ENCODE measurements around the gene FAM47E. TPM values are rescaled to one million over a fixed set of nuclear protein-coding genes. Genes with fewer than 3 reads are reported as not detected.

The FAM47E gene
- total RNA-seq, 1 experiment from 2014 or later: 2.0 TPM

- Mint-ChIP-seq H3K4me1 (0 out of 4 replicates have a peak, but pooled peaks cover 0 to 4% of the 10 kb centered on the region in 2 experiments), H3K4me3 (no peak overlapping the region), H3K9me3 (peaks cover 13 to 17% of the 10 kb centered on the region in 2 experiments), H3K27ac (no peak overlapping the region), H3K36me3 (ENCODE audit: insufficient read depth in 1 of 3, low read depth in 3 of 3) (peaks cover 0 to 5% (median 4%) of the 10 kb centered on the region in 3 experiments; a peak in 3 of 7 replicates), H3K27me3 (ENCODE audit: low read depth) (peaks cover 2% of the 10 kb centered on the region)
- Histone ChIP-seq H3K23me2 (ENCODE audit: insufficient read length, low read depth, low read length, poor library complexity, severe bottlenecking) (no peaks in the 10 kb centered on the region), H4K20me1 (ENCODE audit: control insufficient read depth, insufficient read depth, insufficient read length) (no peaks in the 10 kb centered on the region), H3K56ac (ENCODE audit: insufficient read length, low read depth, low read length) (no peak overlapping the region), H4K91ac (ENCODE audit: insufficient read length, low read depth, low read length) (no peak overlapping the region), H3K18ac (ENCODE audit: insufficient read length, low read depth, low read length) (no peak overlapping the region), H3K4ac (ENCODE audit: low read depth, low read length) (no peak overlapping the region), H3K4me1 (ENCODE audit: insufficient read depth, low read length) (no peaks in the 10 kb centered on the region), H3K14ac (ENCODE audit: insufficient read depth, low read length) (no peak overlapping the region), H3K27ac (ENCODE audit: insufficient read length, low read depth, low read length) (no peak overlapping the region), H2AFZ (ENCODE audit: low read length) (no peak overlapping the region), H2BK5ac (ENCODE audit: insufficient read length, low read length) (no peak overlapping the region), H2AK5ac (ENCODE audit: insufficient read length, low read length) (no peak overlapping the region), H3K27me3 (ENCODE audit: insufficient read depth, low read length) (no peaks in the 10 kb centered on the region), H3K4me2 (ENCODE audit: insufficient read depth, insufficient read length, low read length) (no peak overlapping the region), H2BK120ac (ENCODE audit: low read depth, low read length, poor library complexity, severe bottlenecking) (no peak overlapping the region), H2BK15ac (ENCODE audit: low read depth, low read length) (no peak overlapping the region), H4K8ac (replicated peaks; ENCODE audit: insufficient read length, low read depth, low read length) (no peak overlapping the region), H3K9me3 (ENCODE audit: control insufficient read depth, low read depth, low read length) (no peaks in the 10 kb centered on the region), H3K79me2 (ENCODE audit: insufficient read depth, low read length) (no peaks in the 10 kb centered on the region), H2BK12ac (ENCODE audit: insufficient read length, low read depth, low read length) (no peak overlapping the region), H2BK20ac (ENCODE audit: low read depth, low read length, poor library complexity, severe bottlenecking) (no peak overlapping the region), H3K9ac (ENCODE audit: extremely low read depth, insufficient read length, low read length) (no peak overlapping the region), H4K5ac (ENCODE audit: insufficient read length, low read depth, low read length) (no peak overlapping the region), H3K23ac (ENCODE audit: insufficient read length, low read depth, low read length) (no peak overlapping the region), H3K79me1 (ENCODE audit: insufficient read depth, low read depth, low read length, poor library complexity, severe bottlenecking) (no peaks in the 10 kb centered on the region), H3T11ph (ENCODE audit: low read length) (no peak overlapping the region)
- WGBS (ENCODE audit: extremely low coverage, insufficient read length, low lambda C conversion rate): no CpG with 5 or more reads among the region's 7 CpGs
- no peak for DNase-seq
- TF ChIP-seq CTCF (conservative IDR thresholded peaks at IDR 0.05): no peak
These were observed 63.9 kb downstream of the FAM47E start for GRCh38 chr4:76315267-76315918.

Data from H9 (cell line).